Sigmoid colon (tissue), 3 donors: ENCODE results near the gene CDH3.

Experiments
- POLR2A ChIP-seq, 2 donors: fragments of 450-650 bp; IDR thresholded peaks; one replicate each; pipeline ENCODE4 v1.6.1; 2016; ENCODE audit warnings: antibody characterized with exemption in 2 of 2, mild to moderate bottlenecking in 2 of 2, moderate library complexity in 2 of 2
- TF ChIP-seq, protein P1 (sequence below), 4 experiments: fragments of 450-650 bp in 3 of 4; fragments of 200-600 bp in 1 of 4; IDR thresholded peaks; one replicate each; pipeline ENCODE4 v1.5.1; 2016 to 2019; ENCODE audit warnings: antibody characterized with exemption in 4 of 4, mild to moderate bottlenecking in 3 of 4, moderate library complexity in 2 of 4

DNA sequence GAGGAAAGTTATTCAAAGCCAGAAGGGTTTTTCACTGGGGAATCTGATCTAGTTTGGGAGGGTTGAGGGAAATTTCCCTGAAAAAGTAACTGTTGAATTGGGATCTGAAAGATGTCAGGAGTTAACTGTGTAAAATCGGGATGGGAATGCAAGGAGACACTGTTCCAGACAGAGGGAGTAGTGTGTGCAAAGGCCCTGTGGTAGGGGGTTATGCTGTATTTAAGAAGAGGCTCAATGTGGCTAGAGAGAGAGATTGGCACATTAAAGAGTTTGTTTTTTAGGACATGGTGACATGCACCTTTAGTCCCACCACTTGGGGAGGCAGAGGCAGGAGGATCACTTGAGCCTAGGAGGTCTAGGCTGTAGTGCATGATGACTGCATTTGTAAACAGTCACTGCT lies 16.9 kb downstream of the CDH3 start:
- TF ChIP-seq, protein P1, sequence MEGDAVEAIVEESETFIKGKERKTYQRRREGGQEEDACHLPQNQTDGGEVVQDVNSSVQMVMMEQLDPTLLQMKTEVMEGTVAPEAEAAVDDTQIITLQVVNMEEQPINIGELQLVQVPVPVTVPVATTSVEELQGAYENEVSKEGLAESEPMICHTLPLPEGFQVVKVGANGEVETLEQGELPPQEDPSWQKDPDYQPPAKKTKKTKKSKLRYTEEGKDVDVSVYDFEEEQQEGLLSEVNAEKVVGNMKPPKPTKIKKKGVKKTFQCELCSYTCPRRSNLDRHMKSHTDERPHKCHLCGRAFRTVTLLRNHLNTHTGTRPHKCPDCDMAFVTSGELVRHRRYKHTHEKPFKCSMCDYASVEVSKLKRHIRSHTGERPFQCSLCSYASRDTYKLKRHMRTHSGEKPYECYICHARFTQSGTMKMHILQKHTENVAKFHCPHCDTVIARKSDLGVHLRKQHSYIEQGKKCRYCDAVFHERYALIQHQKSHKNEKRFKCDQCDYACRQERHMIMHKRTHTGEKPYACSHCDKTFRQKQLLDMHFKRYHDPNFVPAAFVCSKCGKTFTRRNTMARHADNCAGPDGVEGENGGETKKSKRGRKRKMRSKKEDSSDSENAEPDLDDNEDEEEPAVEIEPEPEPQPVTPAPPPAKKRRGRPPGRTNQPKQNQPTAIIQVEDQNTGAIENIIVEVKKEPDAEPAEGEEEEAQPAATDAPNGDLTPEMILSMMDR (IDR thresholded peaks at IDR 0.05), result no peak
- TF ChIP-seq POLR2A (IDR thresholded peaks at IDR 0.05), result no peak
